Mucosa of descending colon (tissue), 3 donors: ENCODE measurements around the gene IMPDH1. TPM values are rescaled to one million over a fixed set of nuclear protein-coding genes. Genes with fewer than 3 reads are reported as not detected.

Experiments used
- ATAC-seq: fragments of 200-7000 bp; cut with Tn5 transposase; one replicate; pipeline ENCODE4 v1.9.1; 2020; ENCODE audit warnings: mild to moderate bottlenecking, moderate library complexity
- DNase-seq, 3 donors: peaks; one replicate each; pipeline ENCODE4 v3.0.0-alpha.2; 2020
- H3K36me3 ChIP-seq: fragments of 200-600 bp; one replicate; pipeline ENCODE4 v1.8.0; 2021; ENCODE audit warnings: low read depth, mild to moderate bottlenecking
- H3K4me1 ChIP-seq: fragments of 200-600 bp; one replicate; pipeline ENCODE4 v1.8.0; 2021; ENCODE audit warnings: low read depth, mild to moderate bottlenecking
- H3K4me3 ChIP-seq: fragments of 200-600 bp; one replicate; pipeline ENCODE4 v1.8.0; 2021; ENCODE audit warnings: mild to moderate bottlenecking
- H3K9me3 ChIP-seq: fragments of 200-600 bp; one replicate; pipeline ENCODE4 v1.8.0; 2021; ENCODE audit warnings: mild to moderate bottlenecking
- intact Hi-C, 2 donors: fragments of 100-400 bp; cut with DNase I in 1 of 2; cut with micrococcal nuclease in 1 of 2; formaldehyde crosslinking; loops; one replicate each; pipeline versions ENCODE4 v1.11.0 to v1.11.1; 2022; cut with DNase I, micrococcal nuclease
- total RNA-seq, 3 donors: library from RNA; stranded (reverse); fragmentation: NEBNext Ultra II Directional in 2 of 3; extraction: Animal tissue kit (Norgen Biotek cat#: 25700) in 2 of 3; gene quantifications; one replicate each; pipeline versions ENCODE4 v1.2.1 to v1.2.4, GENCODE V29; 2021 to 2023
- TF ChIP-seq, protein P1 (sequence below): fragments of 200-600 bp; IDR thresholded peaks from one replicate; pipeline ENCODE4 v1.8.0; 2022; ENCODE audit warnings: antibody characterized with exemption, mild to moderate bottlenecking
- donor health status: DM: no; HTN: no; CAD: no; lungs with moderate emphysema.
- donor health status: DM: no; HTN: no; CAD: no.
- donor health status: DM: no; HTN: yes; CAD: no.

Gene IMPDH1
- total RNA-seq, 3 donors from 2014 or later: 21.3 to 37.0 (median 35.5) TPM

- TF ChIP-seq, protein P1, sequence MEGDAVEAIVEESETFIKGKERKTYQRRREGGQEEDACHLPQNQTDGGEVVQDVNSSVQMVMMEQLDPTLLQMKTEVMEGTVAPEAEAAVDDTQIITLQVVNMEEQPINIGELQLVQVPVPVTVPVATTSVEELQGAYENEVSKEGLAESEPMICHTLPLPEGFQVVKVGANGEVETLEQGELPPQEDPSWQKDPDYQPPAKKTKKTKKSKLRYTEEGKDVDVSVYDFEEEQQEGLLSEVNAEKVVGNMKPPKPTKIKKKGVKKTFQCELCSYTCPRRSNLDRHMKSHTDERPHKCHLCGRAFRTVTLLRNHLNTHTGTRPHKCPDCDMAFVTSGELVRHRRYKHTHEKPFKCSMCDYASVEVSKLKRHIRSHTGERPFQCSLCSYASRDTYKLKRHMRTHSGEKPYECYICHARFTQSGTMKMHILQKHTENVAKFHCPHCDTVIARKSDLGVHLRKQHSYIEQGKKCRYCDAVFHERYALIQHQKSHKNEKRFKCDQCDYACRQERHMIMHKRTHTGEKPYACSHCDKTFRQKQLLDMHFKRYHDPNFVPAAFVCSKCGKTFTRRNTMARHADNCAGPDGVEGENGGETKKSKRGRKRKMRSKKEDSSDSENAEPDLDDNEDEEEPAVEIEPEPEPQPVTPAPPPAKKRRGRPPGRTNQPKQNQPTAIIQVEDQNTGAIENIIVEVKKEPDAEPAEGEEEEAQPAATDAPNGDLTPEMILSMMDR: peak; percentile 75
- DNase-seq (peak in 2 of 3 donors; percentile 77), ATAC-seq (peak; percentile 85)
- Histone ChIP-seq H3K9me3 (no peaks in the 10 kb centered on the region), H3K36me3 (no peaks in the 10 kb centered on the region), H3K4me1 (no peaks in the 10 kb centered on the region), H3K4me3 (no peak overlapping the region)
- intact Hi-C loops: loop anchor here in 1 of 2 donors (5.0 kb wide), 1 partner anchor 35 kb away; no protein-coding TSS in a partner anchor
Observed at GRCh38 chr7:128387216-128388144, 22.3 kb downstream of the IMPDH1 start.

- intact Hi-C loops: loop anchor here in 1 of 2 donors (5.0 kb wide), 1 partner anchor 34 kb away; no protein-coding TSS in a partner anchor
- Histone ChIP-seq H3K9me3 (no peaks in the 10 kb centered on the region), H3K36me3 (no peaks in the 10 kb centered on the region), H3K4me1 (no peaks in the 10 kb centered on the region), H3K4me3 (no peak overlapping the region)
- TF ChIP-seq, protein P1: no peak
- ATAC-seq (no peak), DNase-seq (no peak)
Observed at GRCh38 chr7:128385988-128386925, 23.5 kb downstream of the IMPDH1 start.

DNA sequence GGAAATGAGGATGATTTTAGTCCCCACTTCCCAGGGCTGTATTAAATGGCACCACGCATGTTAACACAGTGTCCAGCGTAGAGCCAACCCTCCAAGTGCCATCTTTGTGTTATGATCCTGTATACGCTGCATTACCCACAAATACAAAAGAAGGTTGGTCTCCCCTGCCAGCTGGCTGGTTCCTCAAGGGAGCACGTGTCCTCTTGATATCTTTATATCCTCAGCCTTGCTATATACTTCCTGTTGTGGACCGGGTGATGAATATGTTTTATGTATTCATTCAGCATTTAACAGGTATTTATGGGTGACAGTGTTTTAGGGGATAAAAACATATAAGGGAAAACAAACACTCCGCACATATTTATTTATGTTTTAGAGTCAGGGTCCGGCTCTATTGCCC, 25.1 kb downstream of the IMPDH1 start:
- Histone ChIP-seq H3K9me3 (no peaks in the 10 kb centered on the region), H3K4me3 (no peak overlapping the region), H3K36me3 (no peaks in the 10 kb centered on the region), H3K4me1 (no peaks in the 10 kb centered on the region)
- TF ChIP-seq, protein P1: no peak
- ATAC-seq: no peak
- intact Hi-C loops: loop anchor here in 1 of 2 donors (5.0 kb wide), 1 partner anchor 32 kb away; no protein-coding TSS in a partner anchor
- no peak for DNase-seq

GRCh38 chr7:128383776-128384175, 26.0 kb downstream of the IMPDH1 start:
- TF ChIP-seq, protein P1: no peak
- Histone ChIP-seq H3K4me1 (no peaks in the 10 kb centered on the region), H3K36me3 (no peaks in the 10 kb centered on the region), H3K4me3 (no peak overlapping the region), H3K9me3 (no peaks in the 10 kb centered on the region)
- ATAC-seq: no peak
- intact Hi-C loops: no loop called here
- DNase-seq: no peak

- peak in 1 of 3 donors; percentile 39 for DNase-seq
- Histone ChIP-seq H3K9me3 (no peaks in the 10 kb centered on the region), H3K36me3 (no peaks in the 10 kb centered on the region), H3K4me3 (no peak overlapping the region), H3K4me1 (no peaks in the 10 kb centered on the region)
- TF ChIP-seq, protein P1: no peak
- ATAC-seq: peak; percentile 74
- intact Hi-C loops: no loop called here
Observed at GRCh38 chr7:128381161-128381821, 28.5 kb downstream of the IMPDH1 start.
